Type B pancreatic cell (in vitro differentiated cells): Measurements from ENCODE around the gene GREB1L. TPM values are rescaled to one million over a fixed set of nuclear protein-coding genes. Genes with fewer than 3 reads are reported as not detected.
"Not testable (repeated sequence)": the region's sequence is repeated elsewhere in the genome, so short reads cannot be mapped to it uniquely, and the experiment has no call there.

Experiments
- DNase-seq: peaks from one replicate; pipeline ENCODE4 v3.0.0; 2021; ENCODE audit warnings: mixed read lengths; ENCODE audit not compliant: unreplicated experiment; ENCODE audit errors: extremely low spot score
- H3K27ac Mint-ChIP-seq: 2 replicates; pipeline ENCODE4 v1.8.0; 2021; ENCODE audit warnings: mild to moderate bottlenecking, mixed read lengths
- H3K27me3 Mint-ChIP-seq: 2 replicates; pipeline ENCODE4 v1.8.0; 2021; ENCODE audit warnings: mixed read lengths
- H3K36me3 Mint-ChIP-seq: 2 replicates; pipeline ENCODE4 v1.8.0; 2021; ENCODE audit warnings: mixed read lengths
- H3K4me1 Mint-ChIP-seq: one replicate; pipeline ENCODE4 v1.8.0; 2021; ENCODE audit warnings: mixed read lengths; ENCODE audit not compliant: unreplicated experiment
- H3K4me3 Mint-ChIP-seq: 2 replicates; pipeline ENCODE4 v1.8.0; 2021; ENCODE audit warnings: mild to moderate bottlenecking, mixed read lengths
- H3K9me3 Mint-ChIP-seq: 2 replicates; pipeline ENCODE4 v1.8.0; 2021; ENCODE audit warnings: mixed read lengths
- CTCF ChIP-seq: fragments of 200-600 bp; sonication (generic); conservative IDR thresholded peaks from 2 replicates; pipeline ENCODE4 v1.5.0; 2021; ENCODE audit warnings: antibody characterized with exemption, mild to moderate bottlenecking
- total RNA-seq: library from RNA; stranded (reverse); gene quantifications from 2 replicates; pipeline ENCODE4 v1.2.1, GENCODE V29; 2021; ENCODE audit warnings: low replicate concordance

Gene GREB1L
- total RNA-seq, 1 donor from 2014 or later, result 6.5 TPM

GRCh38 chr18:21363348-21363747, 121.3 kb downstream of the GREB1L start:
- DNase-seq, result no peak
- Mint-ChIP-seq H3K4me3 (no peak overlapping the region), H3K9me3 (no peaks in the 10 kb centered on the region), H3K27me3 (peaks cover 7% of the 10 kb centered on the region), H3K36me3 (no peaks in the 10 kb centered on the region), H3K4me1 (peaks cover 22% of the 10 kb centered on the region), H3K27ac (no peak overlapping the region)
- TF ChIP-seq CTCF, result no peak

DNA sequence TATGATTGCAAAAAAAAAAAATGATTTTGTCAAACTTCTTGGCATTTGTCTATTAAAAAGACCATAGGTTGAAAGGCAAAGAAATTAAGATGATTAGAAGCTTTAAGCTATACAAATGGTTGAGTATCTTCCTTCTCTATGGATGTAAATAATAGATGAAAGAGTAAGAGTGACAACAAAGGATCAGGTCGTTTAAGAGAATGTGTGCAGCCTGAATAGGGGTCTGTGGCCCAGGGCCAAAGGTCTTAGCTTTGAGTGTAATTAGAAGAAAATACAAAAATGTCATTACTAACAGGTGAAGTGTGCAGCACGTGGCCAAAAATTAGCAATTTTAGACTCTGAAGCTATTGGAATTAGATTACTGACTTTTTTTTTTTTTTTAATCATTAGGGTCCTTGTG, 122.4 kb downstream of the GREB1L start:
- peaks cover 22% of the 10 kb centered on the region for H3K4me1 Mint-ChIP-seq
- no peak overlapping the region for H3K27ac Mint-ChIP-seq
- no peak for TF ChIP-seq CTCF
- H3K36me3 Mint-ChIP-seq, result no peaks in the 10 kb centered on the region
- H3K4me3 Mint-ChIP-seq, result no peak overlapping the region
- H3K9me3 Mint-ChIP-seq, result no peaks in the 10 kb centered on the region
- DNase-seq, result no peak
- peaks cover 7% of the 10 kb centered on the region for H3K27me3 Mint-ChIP-seq

GRCh38 chr18:21366896-21367295, 124.9 kb downstream of the GREB1L start:
- Mint-ChIP-seq H3K9me3 (no peaks in the 10 kb centered on the region), H3K4me1 (peaks cover 9% of the 10 kb centered on the region), H3K4me3 (peak overlapping the region; percentile 24), H3K27me3 (peaks cover 7% of the 10 kb centered on the region), H3K36me3 (no peaks in the 10 kb centered on the region), H3K27ac (no peak overlapping the region)
- no peak for DNase-seq
- TF ChIP-seq CTCF, result no peak

- Mint-ChIP-seq H3K9me3 (no peaks in the 10 kb centered on the region), H3K4me3 (no peak overlapping the region), H3K36me3 (no peaks in the 10 kb centered on the region), H3K4me1 (peaks cover 9% of the 10 kb centered on the region), H3K27me3 (peaks cover 7% of the 10 kb centered on the region), H3K27ac (no peak overlapping the region)
- no peak for TF ChIP-seq CTCF
- no peak for DNase-seq
Observed at GRCh38 chr18:21369146-21369545, 127.1 kb downstream of the GREB1L start.

DNA sequence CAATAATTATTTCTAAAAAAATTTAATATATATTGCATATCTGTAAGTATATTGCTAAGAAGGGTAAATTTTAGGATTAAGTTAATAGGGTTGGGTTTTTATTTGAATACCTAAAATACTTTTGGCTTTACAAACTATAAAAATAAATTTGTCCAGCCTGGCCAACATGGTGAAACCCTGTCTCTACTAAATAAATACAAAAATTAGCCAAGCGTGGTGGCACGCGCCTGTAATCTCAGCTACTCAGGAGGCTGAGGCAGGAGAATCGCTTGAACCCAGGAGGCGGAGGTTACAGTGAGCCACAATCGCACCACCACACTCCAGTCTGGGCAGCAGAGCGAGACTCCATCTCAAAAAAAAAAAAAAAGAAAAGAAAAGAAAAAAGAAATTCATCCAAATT, 127.6 kb downstream of the GREB1L start:
- not testable (repeated sequence) for H3K27me3 Mint-ChIP-seq, DNase-seq, H3K9me3 Mint-ChIP-seq, H3K4me3 Mint-ChIP-seq, H3K36me3 Mint-ChIP-seq, H3K27ac Mint-ChIP-seq, H3K4me1 Mint-ChIP-seq

GRCh38 chr18:21383031-21383430, 141.0 kb downstream of the GREB1L start:
- peaks cover 33% of the 10 kb centered on the region for H3K27me3 Mint-ChIP-seq

More at GRCh38 chr18:21383031-21383430, 141.0 kb downstream of the GREB1L start:
- Mint-ChIP-seq H3K27ac (no peak overlapping the region), H3K4me1 (no peaks in the 10 kb centered on the region), H3K9me3 (no peaks in the 10 kb centered on the region), H3K36me3 (no peaks in the 10 kb centered on the region), H3K4me3 (no peak overlapping the region)
- no peak for DNase-seq
- no peak for TF ChIP-seq CTCF
